ENCODE measurements around the gene ALKBH5. TPM values are rescaled to one million over a fixed set of nuclear protein-coding genes. Genes with fewer than 3 reads are reported as not detected.

ALKBH5 gene
- polyA plus RNA-seq, 2 of the 4 experiments (the other 2 are of a cell fraction): 57.9 to 105 TPM

GRCh38 chr17:18233803-18234518 is 50.3 kb downstream of the ALKBH5 start (continued):
- TF ChIP-seq, protein P1, sequence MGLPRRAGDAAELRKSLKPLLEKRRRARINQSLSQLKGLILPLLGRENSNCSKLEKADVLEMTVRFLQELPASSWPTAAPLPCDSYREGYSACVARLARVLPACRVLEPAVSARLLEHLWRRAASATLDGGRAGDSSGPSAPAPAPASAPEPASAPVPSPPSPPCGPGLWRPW (IDR thresholded peaks at IDR 0.05): no peak
- no peak for TF ChIP-seq TP53 (CRISPR knock-in tag; IDR thresholded peaks at IDR 0.05)

- WGBS (ENCODE audit: missing lambda C conversion rate): 95% methylated on average over 21 of the region's 22 CpGs
- DNase-seq (ENCODE audit: low read depth in 1 of 2, low spot score in 1 of 2) (no peak), FAIRE-seq (no peak), ATAC-seq (no peak)
- Histone ChIP-seq H3K4me2 (no peak overlapping the region), H3K9me3 (no peaks in the 10 kb centered on the region), H3K27ac (no peak overlapping the region), H3K4me3 (no peak overlapping the region), H3K4me1 (peaks cover 6% of the 10 kb centered on the region; the same call in 1 of the 3 replicates)
- CTCF ChIA-PET: interaction anchor here (0.9 to 12.1 kb wide), 4 partner anchors 14 to 20 kb away, joined by 3 to 103 read pairs (median 7); no protein-coding TSS in a partner anchor
- TF ChIP-seq TFCP2L1 (CRISPR knock-in tag; IDR thresholded peaks at IDR 0.05): no peak
- TF ChIP-seq, protein P2, sequence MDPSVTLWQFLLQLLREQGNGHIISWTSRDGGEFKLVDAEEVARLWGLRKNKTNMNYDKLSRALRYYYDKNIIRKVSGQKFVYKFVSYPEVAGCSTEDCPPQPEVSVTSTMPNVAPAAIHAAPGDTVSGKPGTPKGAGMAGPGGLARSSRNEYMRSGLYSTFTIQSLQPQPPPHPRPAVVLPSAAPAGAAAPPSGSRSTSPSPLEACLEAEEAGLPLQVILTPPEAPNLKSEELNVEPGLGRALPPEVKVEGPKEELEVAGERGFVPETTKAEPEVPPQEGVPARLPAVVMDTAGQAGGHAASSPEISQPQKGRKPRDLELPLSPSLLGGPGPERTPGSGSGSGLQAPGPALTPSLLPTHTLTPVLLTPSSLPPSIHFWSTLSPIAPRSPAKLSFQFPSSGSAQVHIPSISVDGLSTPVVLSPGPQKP (IDR thresholded peaks at IDR 0.05; ENCODE audit: low read depth, low read length): no peak
- no peak for TF ChIP-seq RCOR1 (IDR thresholded peaks at IDR 0.05; ENCODE audit: low read depth, low read length)
- TF ChIP-seq HOXB5 (CRISPR knock-in tag; IDR thresholded peaks at IDR 0.05): no peak
- no peak for TF ChIP-seq RARB (CRISPR knock-in tag; IDR thresholded peaks at IDR 0.05)
- TF ChIP-seq, protein P3, sequence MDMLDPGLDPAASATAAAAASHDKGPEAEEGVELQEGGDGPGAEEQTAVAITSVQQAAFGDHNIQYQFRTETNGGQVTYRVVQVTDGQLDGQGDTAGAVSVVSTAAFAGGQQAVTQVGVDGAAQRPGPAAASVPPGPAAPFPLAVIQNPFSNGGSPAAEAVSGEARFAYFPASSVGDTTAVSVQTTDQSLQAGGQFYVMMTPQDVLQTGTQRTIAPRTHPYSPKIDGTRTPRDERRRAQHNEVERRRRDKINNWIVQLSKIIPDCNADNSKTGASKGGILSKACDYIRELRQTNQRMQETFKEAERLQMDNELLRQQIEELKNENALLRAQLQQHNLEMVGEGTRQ (IDR thresholded peaks at IDR 0.05): no peak
- TF ChIP-seq HOXA7 (CRISPR knock-in tag; IDR thresholded peaks at IDR 0.05): no peak
- TF ChIP-seq RFX5 (IDR thresholded peaks at IDR 0.05): no peak
- TF ChIP-seq, protein P4, sequence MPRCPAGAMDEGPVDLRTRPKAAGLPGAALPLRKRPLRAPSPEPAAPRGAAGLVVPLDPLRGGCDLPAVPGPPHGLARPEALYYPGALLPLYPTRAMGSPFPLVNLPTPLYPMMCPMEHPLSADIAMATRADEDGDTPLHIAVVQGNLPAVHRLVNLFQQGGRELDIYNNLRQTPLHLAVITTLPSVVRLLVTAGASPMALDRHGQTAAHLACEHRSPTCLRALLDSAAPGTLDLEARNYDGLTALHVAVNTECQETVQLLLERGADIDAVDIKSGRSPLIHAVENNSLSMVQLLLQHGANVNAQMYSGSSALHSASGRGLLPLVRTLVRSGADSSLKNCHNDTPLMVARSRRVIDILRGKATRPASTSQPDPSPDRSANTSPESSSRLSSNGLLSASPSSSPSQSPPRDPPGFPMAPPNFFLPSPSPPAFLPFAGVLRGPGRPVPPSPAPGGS (IDR thresholded peaks at IDR 0.05): no peak
- no peak for TF ChIP-seq MYC (IDR thresholded peaks at IDR 0.05; ENCODE audit: borderline replicate concordance, low read length)
- TF ChIP-seq PBX3 (IDR thresholded peaks at IDR 0.05): no peak
- TF ChIP-seq MAX (IDR thresholded peaks at IDR 0.05): no peak
- TF ChIP-seq, protein P1 (IDR thresholded peaks at IDR 0.05): no peak
- no peak for TF ChIP-seq FOSL2 (IDR thresholded peaks at IDR 0.05)
- no peak for TF ChIP-seq FOSL2 (CRISPR knock-in tag; IDR thresholded peaks at IDR 0.05)
- no peak for TF ChIP-seq BHLHE40 (IDR thresholded peaks at IDR 0.05; ENCODE audit: low read depth, low read length)
- TF ChIP-seq NPAS2 (CRISPR knock-in tag; IDR thresholded peaks at IDR 0.05; ENCODE audit: borderline replicate concordance): no peak
- no peak for TF ChIP-seq PHF8 (IDR thresholded peaks at IDR 0.05; ENCODE audit: borderline replicate concordance, low read depth)
- no peak for TF ChIP-seq JUN (IDR thresholded peaks at IDR 0.05)
- no peak for TF ChIP-seq REST (IDR thresholded peaks at IDR 0.05)
- no peak for TF ChIP-seq CBX2 (IDR thresholded peaks at IDR 0.05; ENCODE audit: borderline replicate concordance, low read depth)
- POLR2A ChIA-PET: no interaction called here
These were observed 51.3 kb downstream of the ALKBH5 start for GRCh38 chr17:18234853-18235380.
